WTC11 (cell line): ENCODE data around the gene UBTD1. TPM values are rescaled to one million over a fixed set of nuclear protein-coding genes. Genes with fewer than 3 reads are reported as not detected.

Experiments
- ATAC-seq: fragments of 200-7000 bp; cut with Tn5 transposase; 2 replicates; pipeline ENCODE4 v1.10.0; 2021; ENCODE audit warnings: mild to moderate bottlenecking, moderate library complexity
- CTCF ChIA-PET: fragments of 300-600 bp; sonication (Branson Sonifier 250); formaldehyde crosslinking; loops from one replicate; lab custom pipeline; 2021; ENCODE audit warnings: antibody characterized with exemption; lab: Charles Lee
- POLR2A ChIA-PET: fragments of 350-600 bp; sonication (Branson Sonifier 250); formaldehyde crosslinking; loops from one replicate; lab custom pipeline; 2021; ENCODE audit warnings: antibody characterized with exemption; lab: Charles Lee
- DNase-seq: peaks from one replicate; pipeline ENCODE4 v3.0.0; 2021; ENCODE audit warnings: low spot score
- H3K27ac Mint-ChIP-seq: 2 replicates; pipeline ENCODE4 v1.8.0; 2021; ENCODE audit warnings: mixed read lengths
- H3K27me3 Mint-ChIP-seq: 2 replicates; pipeline ENCODE4 v1.8.0; 2021; ENCODE audit warnings: low read depth, mild to moderate bottlenecking, moderate library complexity, mixed read lengths
- H3K36me3 Mint-ChIP-seq: 2 replicates; pipeline ENCODE4 v1.8.0; 2021; ENCODE audit warnings: mixed read lengths
- H3K4me1 Mint-ChIP-seq: 2 replicates; pipeline ENCODE4 v1.8.0; 2022; ENCODE audit warnings: mixed read lengths
- H3K4me3 Mint-ChIP-seq: 2 replicates; pipeline ENCODE4 v1.8.0; 2021; ENCODE audit warnings: mild to moderate bottlenecking, moderate library complexity, mixed read lengths
- H3K9me3 Mint-ChIP-seq: 2 replicates; pipeline ENCODE4 v1.8.0; 2021; ENCODE audit warnings: mixed read lengths
- AFF4 ChIP-seq: sonication (generic); formaldehyde crosslinking; IDR thresholded peaks from 2 replicates; pipeline ENCODE4 v1.8.1; 2023; ENCODE audit warnings: mild to moderate bottlenecking, missing genetic modification reagents, borderline replicate concordance
- CBFB ChIP-seq: sonication (generic); formaldehyde crosslinking; IDR thresholded peaks from 2 replicates; pipeline ENCODE4 v1.8.1; 2022; ENCODE audit warnings: mild to moderate bottlenecking, low read depth, missing genetic modification reagents
- CDX4 ChIP-seq: fragments of 250-450 bp; sonication (Bioruptor Pico); IDR thresholded peaks from 2 replicates; pipeline ENCODE4 v1.9.0; 2021; ENCODE audit warnings: moderate library complexity, mild to moderate bottlenecking, inconsistent platforms, borderline replicate concordance
- E2F4 ChIP-seq: sonication (generic); formaldehyde crosslinking; IDR thresholded peaks from 2 replicates; pipeline ENCODE4 v1.8.1; 2022; ENCODE audit warnings: low read depth, mild to moderate bottlenecking, moderate library complexity, missing genetic modification reagents, borderline replicate concordance
- ERG ChIP-seq: fragments of 250-450 bp; sonication (Bioruptor Pico); IDR thresholded peaks from 2 replicates; pipeline ENCODE4 v1.8.0; 2021; ENCODE audit warnings: mild to moderate bottlenecking
- FOXJ3 ChIP-seq: sonication (generic); formaldehyde crosslinking; IDR thresholded peaks from 2 replicates; pipeline ENCODE4 v1.9.0; 2021; ENCODE audit warnings: missing genetic modification reagents, mild to moderate bottlenecking, borderline replicate concordance
- FOXK1 ChIP-seq: sonication (generic); formaldehyde crosslinking; IDR thresholded peaks from 2 replicates; pipeline ENCODE4 v1.8.0; 2022; ENCODE audit warnings: mild to moderate bottlenecking, moderate library complexity, missing genetic modification reagents
- HMGXB4 ChIP-seq: sonication (generic); formaldehyde crosslinking; IDR thresholded peaks from 2 replicates; pipeline ENCODE4 v1.8.1; 2023; ENCODE audit warnings: mild to moderate bottlenecking, moderate library complexity, missing genetic modification reagents
- KAT7 ChIP-seq: sonication (generic); formaldehyde crosslinking; IDR thresholded peaks from 2 replicates; pipeline ENCODE4 v1.8.1; 2023; ENCODE audit warnings: missing genetic modification reagents, mild to moderate bottlenecking, borderline replicate concordance
- MXD4 ChIP-seq: fragments of 250-450 bp; sonication (Bioruptor Pico); IDR thresholded peaks from 2 replicates; pipeline ENCODE4 v1.8.0; 2021; ENCODE audit warnings: mild to moderate bottlenecking, moderate library complexity, borderline replicate concordance
- MYBL2 ChIP-seq: sonication (generic); formaldehyde crosslinking; IDR thresholded peaks from 2 replicates; pipeline ENCODE4 v1.8.1; 2023; ENCODE audit warnings: mild to moderate bottlenecking, moderate library complexity, missing genetic modification reagents
- NR1H2 ChIP-seq: sonication (generic); formaldehyde crosslinking; IDR thresholded peaks from 2 replicates; pipeline ENCODE4 v1.9.0; 2021; ENCODE audit warnings: mild to moderate bottlenecking, moderate library complexity, missing genetic modification reagents
- SMAD4 ChIP-seq: sonication (generic); formaldehyde crosslinking; IDR thresholded peaks from 2 replicates; pipeline ENCODE4 v1.8.0; 2022; ENCODE audit warnings: mild to moderate bottlenecking, missing genetic modification reagents
- TCF7 ChIP-seq: sonication (generic); formaldehyde crosslinking; IDR thresholded peaks from 2 replicates; pipeline ENCODE4 v1.8.0; 2022; ENCODE audit warnings: mild to moderate bottlenecking, low read depth, missing genetic modification reagents, moderate library complexity
- ZNF219 ChIP-seq: sonication (generic); formaldehyde crosslinking; IDR thresholded peaks from 2 replicates; pipeline ENCODE4 v1.8.0; 2023; ENCODE audit warnings: missing genetic modification reagents, mild to moderate bottlenecking, borderline replicate concordance
- ZNF425 ChIP-seq: fragments of 250-450 bp; sonication (Bioruptor Pico); conservative IDR thresholded peaks from 2 replicates; pipeline ENCODE4 v1.9.0; 2021; ENCODE audit warnings: mild to moderate bottlenecking
- ZNF512 ChIP-seq: sonication (generic); formaldehyde crosslinking; IDR thresholded peaks from 2 replicates; pipeline ENCODE4 v1.8.1; 2022; ENCODE audit warnings: missing genetic modification reagents, borderline replicate concordance
- total RNA-seq: library from RNA; stranded (reverse); gene quantifications from 3 replicates; pipeline ENCODE4 v1.2.3, GENCODE V29; 2021

UBTD1 gene
- total RNA-seq, 1 experiment from 2014 or later, result 35.7 TPM

- peak; percentile 27; the same call in 1 of the 2 replicates for TF ChIP-seq HMGXB4 (CRISPR knock-in tag)
Observed at GRCh38 chr10:97497572-97498075, 1.1 kb upstream of the UBTD1 start (continued).

GRCh38 chr10:97498076-97498840 lies 466 bp upstream of the UBTD1 start, which contains the start of gene MMS19:
Gene MMS19 (minus strand): TSS chr10:97498422. CDS start chr10:97498384, 38 bp downstream.
- Mint-ChIP-seq H3K4me3 (peak within 1 kb of the TSS; percentile 81), H3K36me3 (peaks cover 6% of the 10 kb centered on the region; the same call in 1 of the 2 replicates), H3K4me1 (peaks cover 59% of the 10 kb centered on the region), H3K9me3 (no peaks in the 10 kb centered on the region), H3K27me3 (peaks cover 21% of the 10 kb centered on the region), H3K27ac (peak within 1 kb of the TSS; percentile 91)
- ATAC-seq, result peak; percentile 88
- ChIA-PET POLR2A (interaction anchor here (1.0 to 1.6 kb wide), 6 partner anchors 14 to 56 kb away, joined by 3 to 6 read pairs (median 4); no protein-coding TSS in a partner anchor), CTCF (interaction anchor here (0.6 to 2.4 kb wide), 13 partner anchors 10 to 114 kb away, joined by 4 to 36 read pairs (median 10); no protein-coding TSS in a partner anchor)
- DNase-seq, result peak; percentile 100
- TF ChIP-seq MYBL2 (0 out of 2 replicates have a peak, but pooled peaks have one; percentile 55), CBFB (0 out of 2 replicates have a peak, but pooled peaks have one; percentile 87), SMAD4 (peak; percentile 68; the same call in 1 of the 2 replicates), NR1H2 (CRISPR knock-in tag) (no peak), FOXK1 (CRISPR knock-in tag) (peak; percentile 7; the same call in 1 of the 2 replicates), ZNF219 (0 out of 2 replicates have a peak, but pooled peaks have one; percentile 37), CDX4 (CRISPR knock-in tag) (no peak), ERG (no peak), FOXJ3 (CRISPR knock-in tag) (no peak), ZNF512 (CRISPR knock-in tag) (no peak), E2F4 (CRISPR knock-in tag) (no peak), HMGXB4 (CRISPR knock-in tag) (no peak), KAT7 (CRISPR knock-in tag) (0 out of 2 replicates have a peak, but pooled peaks have one; percentile 42), ZNF425 (CRISPR knock-in tag) (no peak), AFF4 (CRISPR knock-in tag) (peak; percentile 86; the same call in 1 of the 2 replicates), TCF7 (no peak), MXD4 (CRISPR knock-in tag) (no peak)
